Nephron (organoid): ENCODE results near the gene LNP1.
A peak's percentile ranks its signal among the peaks of the same experiment; 100 is the strongest.

Source experiments
- H3K27ac Mint-ChIP-seq, 3 experiments: 2 replicates each; pipeline ENCODE4 v1.8.0; 2020; ENCODE audit warnings: mixed read lengths in 3 of 3, mild to moderate bottlenecking in 2 of 3, moderate library complexity in 1 of 3
- H3K27me3 Mint-ChIP-seq: 2 replicates; pipeline ENCODE4 v1.8.0; 2021; ENCODE audit warnings: low read depth, mild to moderate bottlenecking, moderate library complexity, mixed read lengths
- H3K36me3 Mint-ChIP-seq: 2 replicates; pipeline ENCODE4 v1.8.0; 2020; ENCODE audit warnings: low read depth, mixed read lengths
- H3K4me1 Mint-ChIP-seq: 2 replicates; pipeline ENCODE4 v1.8.0; 2020; ENCODE audit warnings: mixed read lengths
- H3K4me3 Mint-ChIP-seq, 3 experiments: 2 replicates each; pipeline ENCODE4 v1.8.0; 2020; ENCODE audit warnings: mild to moderate bottlenecking in 3 of 3, mixed read lengths in 3 of 3, moderate library complexity in 2 of 3
- H3K9me3 Mint-ChIP-seq: 2 replicates; pipeline ENCODE4 v1.8.0; 2020; ENCODE audit warnings: mixed read lengths
- TF ChIP-seq, protein P1 (sequence below), 3 experiments: fragments of 200-600 bp; sonication (generic); IDR thresholded peaks; one replicate each; pipeline ENCODE4 v1.5.0; 2021; ENCODE audit warnings: antibody characterized with exemption in 3 of 3; ENCODE audit not compliant: unreplicated experiment in 3 of 3

LNP1 gene

GRCh38 chr3:100401674-100402041, 319 bp downstream of the LNP1 start:
- TF ChIP-seq, protein P1, sequence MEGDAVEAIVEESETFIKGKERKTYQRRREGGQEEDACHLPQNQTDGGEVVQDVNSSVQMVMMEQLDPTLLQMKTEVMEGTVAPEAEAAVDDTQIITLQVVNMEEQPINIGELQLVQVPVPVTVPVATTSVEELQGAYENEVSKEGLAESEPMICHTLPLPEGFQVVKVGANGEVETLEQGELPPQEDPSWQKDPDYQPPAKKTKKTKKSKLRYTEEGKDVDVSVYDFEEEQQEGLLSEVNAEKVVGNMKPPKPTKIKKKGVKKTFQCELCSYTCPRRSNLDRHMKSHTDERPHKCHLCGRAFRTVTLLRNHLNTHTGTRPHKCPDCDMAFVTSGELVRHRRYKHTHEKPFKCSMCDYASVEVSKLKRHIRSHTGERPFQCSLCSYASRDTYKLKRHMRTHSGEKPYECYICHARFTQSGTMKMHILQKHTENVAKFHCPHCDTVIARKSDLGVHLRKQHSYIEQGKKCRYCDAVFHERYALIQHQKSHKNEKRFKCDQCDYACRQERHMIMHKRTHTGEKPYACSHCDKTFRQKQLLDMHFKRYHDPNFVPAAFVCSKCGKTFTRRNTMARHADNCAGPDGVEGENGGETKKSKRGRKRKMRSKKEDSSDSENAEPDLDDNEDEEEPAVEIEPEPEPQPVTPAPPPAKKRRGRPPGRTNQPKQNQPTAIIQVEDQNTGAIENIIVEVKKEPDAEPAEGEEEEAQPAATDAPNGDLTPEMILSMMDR (IDR thresholded peaks at IDR 0.05; ENCODE audit: unreplicated experiment in 3 of 3), result no peak
- peak overlapping the region; percentile 97 to 99 (median 98) for H3K27ac Mint-ChIP-seq
- no peaks in the 10 kb centered on the region for H3K27me3 Mint-ChIP-seq
- peaks cover 46% of the 10 kb centered on the region for H3K4me1 Mint-ChIP-seq
- peaks cover 7% of the 10 kb centered on the region for H3K9me3 Mint-ChIP-seq
- peaks cover 11% of the 10 kb centered on the region for H3K36me3 Mint-ChIP-seq
- H3K4me3 Mint-ChIP-seq, result peak overlapping the region; percentile 92 to 96 (median 93)

GRCh38 chr3:100402256-100402655, 917 bp downstream of the LNP1 start:
- Mint-ChIP-seq H3K27ac (peak overlapping the region; percentile 97 to 99 (median 98)), H3K27me3 (no peaks in the 10 kb centered on the region), H3K4me3 (peak overlapping the region; percentile 92 to 96 (median 93)), H3K4me1 (peaks cover 42% of the 10 kb centered on the region), H3K9me3 (peaks cover 9% of the 10 kb centered on the region), H3K36me3 (peaks cover 17% of the 10 kb centered on the region)
- TF ChIP-seq, protein P1 (IDR thresholded peaks at IDR 0.05; ENCODE audit: unreplicated experiment in 3 of 3), result no peak

- Mint-ChIP-seq H3K4me1 (peaks cover 42% of the 10 kb centered on the region), H3K27me3 (no peaks in the 10 kb centered on the region)
- TF ChIP-seq, protein P1 (IDR thresholded peaks at IDR 0.05; ENCODE audit: unreplicated experiment in 3 of 3), result no peak
Observed at GRCh38 chr3:100402891-100403290, 1.6 kb downstream of the LNP1 start.

DNA sequence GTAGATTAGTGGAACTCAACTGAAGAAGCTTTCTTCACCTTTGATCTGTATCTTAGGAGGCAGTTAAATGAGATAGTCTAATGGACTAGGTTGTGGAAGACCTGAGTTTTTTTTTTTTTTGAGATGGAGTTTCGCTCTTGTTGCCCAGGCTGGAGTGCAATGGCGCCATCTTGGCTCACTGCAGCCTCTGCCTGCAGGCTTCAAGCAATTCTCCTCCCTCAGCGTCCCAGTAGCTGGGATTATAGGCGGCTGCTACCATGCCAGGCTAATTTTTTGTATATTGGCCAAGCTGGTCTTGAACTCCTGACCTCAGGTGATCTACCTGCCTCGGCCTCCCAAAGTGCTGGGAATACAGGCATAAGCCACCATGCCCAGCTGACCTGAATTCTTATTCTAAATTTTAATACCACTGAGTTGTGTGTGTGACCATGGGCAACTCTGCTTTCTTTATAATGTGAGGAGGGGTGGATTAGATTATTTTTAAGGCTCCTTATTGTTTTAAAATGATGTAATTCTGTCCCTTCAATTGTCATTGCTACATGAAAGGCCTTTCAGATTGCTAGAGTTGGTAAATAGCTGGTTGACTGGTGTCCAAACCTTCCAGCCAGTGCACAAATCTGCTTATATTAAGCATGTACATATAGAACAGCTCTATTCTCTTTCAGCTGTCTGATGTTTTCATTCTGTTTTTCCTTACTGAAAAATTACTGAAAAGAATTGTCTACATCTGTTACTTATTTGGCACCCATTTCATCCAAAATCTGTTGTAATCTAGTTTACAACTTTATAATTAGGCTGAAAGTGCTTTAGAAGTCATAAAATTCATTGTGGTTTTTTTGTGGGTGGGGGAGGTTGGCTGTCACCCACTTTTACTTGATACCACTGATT, 2.3 kb downstream of the LNP1 start:
- Mint-ChIP-seq H3K4me1 (peaks cover 39% of the 10 kb centered on the region), H3K27ac (peak overlapping the region; percentile 97 to 99 (median 98)), H3K27me3 (no peaks in the 10 kb centered on the region), H3K9me3 (peaks cover 20% of the 10 kb centered on the region), H3K36me3 (peaks cover 30% of the 10 kb centered on the region), H3K4me3 (peak overlapping the region; percentile 92 to 96 (median 93))
- TF ChIP-seq, protein P1 (IDR thresholded peaks at IDR 0.05; ENCODE audit: unreplicated experiment in 3 of 3), result no peak

More at GRCh38 chr3:100402891-100403290, 1.6 kb downstream of the LNP1 start:
- H3K27ac Mint-ChIP-seq, result peak overlapping the region; percentile 97 to 99 (median 98)
- H3K9me3 Mint-ChIP-seq, result peaks cover 15% of the 10 kb centered on the region
- H3K36me3 Mint-ChIP-seq, result peaks cover 23% of the 10 kb centered on the region
- H3K4me3 Mint-ChIP-seq, result peak overlapping the region; percentile 92 to 96 (median 93)

- peaks cover 35% of the 10 kb centered on the region for H3K36me3 Mint-ChIP-seq
- H3K4me1 Mint-ChIP-seq, result peaks cover 34% of the 10 kb centered on the region
- H3K4me3 Mint-ChIP-seq, result peak overlapping the region; percentile 92 to 96 (median 93)
- peaks cover 24% of the 10 kb centered on the region for H3K9me3 Mint-ChIP-seq
- no peaks in the 10 kb centered on the region for H3K27me3 Mint-ChIP-seq
- TF ChIP-seq, protein P1 (IDR thresholded peaks at IDR 0.05; ENCODE audit: unreplicated experiment in 3 of 3), result no peak
- H3K27ac Mint-ChIP-seq, result peak overlapping the region in 1 of 3 experiments; percentile 12
Observed at GRCh38 chr3:100404250-100404548, 2.9 kb downstream of the LNP1 start.

GRCh38 chr3:100407164-100407563, 5.8 kb downstream of the LNP1 start:
- no peak overlapping the region for H3K4me3 Mint-ChIP-seq
- no peaks in the 10 kb centered on the region for H3K27me3 Mint-ChIP-seq
- H3K36me3 Mint-ChIP-seq, result peaks cover 55% of the 10 kb centered on the region
- no peak overlapping the region for H3K27ac Mint-ChIP-seq
- TF ChIP-seq, protein P1 (IDR thresholded peaks at IDR 0.05; ENCODE audit: unreplicated experiment in 3 of 3), result no peak
- peaks cover 27% of the 10 kb centered on the region for H3K4me1 Mint-ChIP-seq
- H3K9me3 Mint-ChIP-seq, result peaks cover 37% of the 10 kb centered on the region
